Measurements from ENCODE around the gene GUCA1A.
"Not testable (repeated sequence)": the region's sequence is repeated elsewhere in the genome, so short reads cannot be mapped to it uniquely, and the experiment has no call there.

The GUCA1A gene

DNA sequence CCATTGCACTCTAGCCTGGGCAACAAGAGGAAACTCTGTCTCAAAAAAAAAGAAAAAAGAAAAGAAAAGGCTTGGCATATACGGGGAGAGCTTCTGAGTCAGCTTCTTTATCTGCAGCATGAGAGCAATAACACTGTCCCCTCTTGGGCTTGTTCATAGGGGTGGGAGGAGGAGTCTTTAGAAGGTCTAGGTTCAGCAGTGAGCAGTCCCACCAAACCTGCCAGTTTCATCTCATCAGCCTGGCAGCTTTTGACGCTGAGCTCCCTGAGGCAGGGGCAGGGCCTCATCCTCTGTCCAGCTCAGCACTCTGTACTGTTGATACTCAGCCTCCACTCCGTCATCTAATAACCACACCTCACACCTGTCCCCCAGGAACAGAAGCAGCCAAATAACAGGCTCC, 25.1 kb upstream of the GUCA1A start:
- DNase-seq = no peak

DNA sequence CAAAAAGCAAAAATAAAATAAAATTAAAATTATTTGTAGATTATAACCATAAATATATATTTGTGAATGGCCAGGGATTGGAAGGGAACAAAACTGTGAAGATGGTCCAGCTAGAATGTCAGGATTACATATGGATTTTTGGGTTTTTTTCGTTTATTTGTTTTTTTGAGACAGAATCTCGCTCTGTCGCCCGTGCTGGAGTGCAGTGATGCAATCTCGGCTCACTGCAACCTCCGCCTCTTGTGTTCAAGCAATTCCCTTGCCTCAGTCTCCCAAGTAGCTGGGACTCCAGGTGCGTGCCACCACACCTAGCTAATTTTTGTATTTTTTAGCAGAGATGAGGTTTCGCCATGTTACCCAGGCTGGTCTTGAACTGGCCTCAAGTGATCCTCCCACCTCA, 22.9 kb upstream of the GUCA1A start:
- DNase-seq = no peak

GRCh38 chr6:42152024-42152423, 21.1 kb upstream of the GUCA1A start:
- no peak for DNase-seq

- DNase-seq = not testable (repeated sequence)
These were observed 20.5 kb upstream of the GUCA1A start for GRCh38 chr6:42152528-42153213.

- no peak for DNase-seq
These were observed 19.2 kb upstream of the GUCA1A start for GRCh38 chr6:42153921-42154320.

DNA sequence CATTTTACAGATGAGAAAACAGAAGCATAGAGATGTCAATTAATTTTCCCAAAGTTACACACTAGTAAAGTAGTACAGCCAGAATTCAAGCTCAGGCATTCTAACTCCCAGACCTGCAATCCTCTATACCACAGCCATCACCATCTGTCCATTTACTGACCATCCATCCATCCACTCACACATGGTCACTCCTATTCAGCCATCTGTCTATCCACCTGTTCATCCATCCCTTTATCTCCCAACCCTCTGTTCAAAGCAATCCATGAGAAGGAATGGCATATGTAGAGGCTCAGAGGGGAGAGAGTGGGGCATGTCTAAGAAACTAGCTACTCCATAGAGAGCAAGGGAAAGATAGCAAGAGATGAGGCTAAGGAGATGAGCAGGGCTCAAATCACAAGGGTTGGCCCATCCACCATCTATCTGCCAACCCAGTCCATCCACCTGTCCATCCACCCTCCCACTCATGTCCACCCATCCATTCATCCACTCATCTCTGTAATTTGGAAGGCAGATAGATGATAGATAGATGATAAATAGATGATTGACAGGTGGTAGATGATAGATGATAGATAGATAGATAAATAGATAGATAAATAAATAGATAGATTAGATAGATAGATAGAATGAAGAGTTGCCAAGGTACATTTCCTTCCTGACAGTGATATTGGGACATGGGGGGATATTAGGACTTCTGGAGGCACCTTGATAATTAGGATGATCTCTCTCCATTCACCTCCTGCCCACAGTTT, 18.5 kb upstream of the GUCA1A start:
- no peak for DNase-seq

DNA sequence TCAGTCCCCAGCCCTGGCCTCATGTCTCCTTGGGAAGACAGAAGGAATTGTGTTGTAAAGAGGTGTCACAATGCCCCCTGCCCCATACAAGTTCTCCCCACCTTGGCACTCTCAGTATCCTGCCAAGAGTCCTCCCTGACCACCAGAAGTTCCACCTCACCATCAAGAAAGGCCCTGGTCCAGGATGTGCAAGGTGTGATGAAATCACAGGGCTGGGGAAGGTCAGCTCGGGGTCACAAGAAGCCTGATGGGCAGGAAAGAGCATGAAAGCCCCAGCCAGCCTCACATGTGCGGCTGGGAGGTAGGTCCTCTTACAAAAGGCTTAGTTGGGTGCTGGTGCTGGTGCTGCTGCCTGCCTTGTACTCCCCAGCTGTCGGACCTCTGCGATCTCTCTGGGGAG, 17.9 kb upstream of the GUCA1A start:
- no peak for DNase-seq

GRCh38 chr6:42156638-42157037, 16.5 kb upstream of the GUCA1A start:
- no peak for DNase-seq

DNA sequence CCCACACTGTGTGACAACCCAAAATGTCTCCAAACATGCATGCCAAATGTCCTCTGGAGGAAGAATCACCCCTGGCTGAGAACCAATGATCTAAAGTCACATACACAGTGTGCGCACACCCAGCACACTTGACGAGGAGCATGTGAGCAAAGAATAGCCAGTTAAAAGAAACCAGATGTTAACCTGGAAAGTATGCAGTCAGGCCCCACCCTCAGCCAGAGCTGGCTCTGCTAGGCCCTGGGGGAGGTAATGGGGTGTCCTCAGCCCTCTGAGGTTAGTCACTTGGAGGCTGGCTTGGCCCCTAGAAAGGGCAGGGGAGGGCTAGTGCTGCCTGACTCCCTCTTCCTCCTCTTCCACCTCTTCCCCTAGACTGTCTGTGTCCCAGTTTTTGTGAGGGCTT, 15.2 kb upstream of the GUCA1A start:
- no peak for DNase-seq

DNA sequence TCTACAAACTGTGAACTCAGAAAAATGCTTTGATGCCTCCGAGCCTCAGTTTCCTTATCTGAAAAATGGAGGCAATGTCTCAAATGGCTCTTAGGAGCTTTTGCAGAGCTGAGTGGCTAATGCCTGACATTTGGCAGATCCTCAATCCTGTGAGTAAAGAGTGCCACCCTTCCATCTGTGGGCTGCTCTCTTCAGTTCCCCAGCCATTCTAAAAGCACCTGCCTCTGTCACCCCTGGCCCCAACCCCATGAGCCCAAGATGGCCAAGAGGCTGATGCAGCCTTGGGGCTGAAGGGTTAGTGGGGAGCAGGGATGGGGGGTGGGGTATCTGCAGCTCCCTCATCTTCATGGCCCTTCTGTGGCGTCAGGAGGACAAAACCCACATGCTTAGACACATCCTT, 14.5 kb upstream of the GUCA1A start:
- DNase-seq = no peak

- DNase-seq = no peak
These were observed 13.6 kb upstream of the GUCA1A start for GRCh38 chr6:42159431-42160024.

GRCh38 chr6:42162384-42162783, 10.8 kb upstream of the GUCA1A start:
- no peak for DNase-seq

DNA sequence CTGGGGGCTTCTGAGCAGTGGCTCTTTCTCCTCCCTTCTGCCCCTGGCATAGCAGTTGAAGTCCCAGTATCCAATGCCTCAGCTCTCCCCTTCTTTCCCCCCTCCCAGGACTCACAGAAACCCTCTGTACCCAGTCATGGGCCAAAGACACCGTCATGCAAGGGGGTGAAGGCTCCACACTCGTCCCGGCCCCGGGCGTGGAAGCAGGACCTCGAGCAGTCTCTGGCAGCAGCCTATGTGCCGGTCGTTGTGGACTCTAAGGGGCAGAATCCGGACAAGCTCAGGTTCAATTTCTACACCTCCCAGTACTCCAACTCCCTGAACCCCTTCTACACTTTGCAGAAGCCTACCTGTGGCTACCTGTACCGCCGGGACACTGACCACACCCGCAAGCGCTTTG, 10.4 kb upstream of the GUCA1A start:
- DNase-seq = no peak

DNA sequence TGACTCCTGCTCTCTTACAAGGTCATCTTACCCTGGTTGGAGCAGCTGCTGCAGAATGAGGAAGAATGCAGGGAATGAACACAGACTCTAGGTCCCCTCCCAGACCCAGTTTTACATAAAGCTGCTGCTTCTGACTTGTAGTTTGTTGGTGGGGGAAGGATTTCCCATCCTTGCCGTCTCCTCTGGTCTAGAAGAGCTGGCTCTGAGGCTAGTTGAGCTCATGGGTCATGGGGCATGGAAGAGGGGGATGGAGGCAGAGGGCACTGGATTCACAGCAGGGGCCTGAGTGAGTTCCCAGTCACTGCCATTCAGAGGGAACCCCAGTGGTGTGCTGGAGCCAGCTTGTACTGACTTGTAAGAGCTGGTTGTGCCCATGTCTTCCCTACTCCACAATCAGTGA, 9.2 kb upstream of the GUCA1A start:
- no peak for DNase-seq

GRCh38 chr6:42165016-42165415, 8.1 kb upstream of the GUCA1A start:
- DNase-seq = no peak

GRCh38 chr6:42166444-42167141, 6.6 kb upstream of the GUCA1A start:
- peak; percentile 68 to 77 for DNase-seq

GRCh38 chr6:42168650-42169049, 4.5 kb upstream of the GUCA1A start:
- no peak for DNase-seq

- not testable (repeated sequence) for DNase-seq
These were observed 3.4 kb upstream of the GUCA1A start for GRCh38 chr6:42169780-42170179.

GRCh38 chr6:42171813-42172581, 1.2 kb upstream of the GUCA1A start:
- no peak for DNase-seq

DNA sequence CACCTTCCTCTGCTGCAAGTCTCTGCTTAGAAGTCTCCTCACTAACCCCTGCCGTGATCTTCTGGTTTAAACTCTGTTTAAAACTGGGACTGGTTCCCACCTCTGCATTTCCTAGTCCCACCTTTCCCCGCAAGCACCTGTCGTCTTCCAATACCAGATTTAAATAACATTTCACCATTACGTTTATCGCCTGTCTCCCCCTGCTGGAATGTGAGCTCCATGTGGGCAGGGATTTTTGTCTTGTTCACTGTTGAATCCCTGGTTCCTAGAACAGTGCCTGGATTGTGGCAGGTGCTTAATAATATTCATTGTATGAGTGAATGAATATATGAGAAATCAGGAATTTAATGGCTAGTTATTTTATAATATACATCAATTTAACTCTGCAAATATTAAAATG, 2.7 kb downstream of the GUCA1A start:
- DNase-seq = no peak

GRCh38 chr6:42176981-42177380, 3.8 kb downstream of the GUCA1A start:
- DNase-seq = no peak

GRCh38 chr6:42177514-42178364, 4.6 kb downstream of the GUCA1A start:
- no peak for DNase-seq
